Measurements from ENCODE around the gene CCDC180.

DNA sequence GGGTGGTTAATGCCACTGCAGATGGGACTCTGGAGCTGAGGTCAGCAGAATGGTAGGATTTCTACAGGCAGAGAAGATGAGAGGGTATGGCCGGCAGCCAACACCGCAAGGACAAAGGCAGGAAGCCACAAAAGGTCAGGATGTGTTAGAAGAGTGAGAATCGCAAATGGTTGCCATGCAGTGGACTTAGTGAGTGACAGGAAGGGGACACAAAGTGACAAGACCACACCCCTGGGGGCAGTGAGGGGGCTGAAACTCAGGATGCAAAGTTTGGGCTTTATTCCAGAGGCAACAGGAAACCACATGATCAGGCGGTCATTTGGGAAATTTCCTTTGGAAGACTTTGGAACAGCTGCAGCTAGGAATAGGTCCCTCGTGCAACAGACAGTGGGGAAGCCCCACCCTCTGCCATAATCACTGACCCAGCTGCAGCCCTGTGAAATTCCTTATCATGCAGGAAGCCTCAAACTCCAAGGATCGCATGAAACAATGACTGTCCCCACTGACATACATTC lies 14.2 kb upstream of the CCDC180 start:
- TF ChIP-seq, protein P1, sequence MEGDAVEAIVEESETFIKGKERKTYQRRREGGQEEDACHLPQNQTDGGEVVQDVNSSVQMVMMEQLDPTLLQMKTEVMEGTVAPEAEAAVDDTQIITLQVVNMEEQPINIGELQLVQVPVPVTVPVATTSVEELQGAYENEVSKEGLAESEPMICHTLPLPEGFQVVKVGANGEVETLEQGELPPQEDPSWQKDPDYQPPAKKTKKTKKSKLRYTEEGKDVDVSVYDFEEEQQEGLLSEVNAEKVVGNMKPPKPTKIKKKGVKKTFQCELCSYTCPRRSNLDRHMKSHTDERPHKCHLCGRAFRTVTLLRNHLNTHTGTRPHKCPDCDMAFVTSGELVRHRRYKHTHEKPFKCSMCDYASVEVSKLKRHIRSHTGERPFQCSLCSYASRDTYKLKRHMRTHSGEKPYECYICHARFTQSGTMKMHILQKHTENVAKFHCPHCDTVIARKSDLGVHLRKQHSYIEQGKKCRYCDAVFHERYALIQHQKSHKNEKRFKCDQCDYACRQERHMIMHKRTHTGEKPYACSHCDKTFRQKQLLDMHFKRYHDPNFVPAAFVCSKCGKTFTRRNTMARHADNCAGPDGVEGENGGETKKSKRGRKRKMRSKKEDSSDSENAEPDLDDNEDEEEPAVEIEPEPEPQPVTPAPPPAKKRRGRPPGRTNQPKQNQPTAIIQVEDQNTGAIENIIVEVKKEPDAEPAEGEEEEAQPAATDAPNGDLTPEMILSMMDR (IDR thresholded peaks at IDR 0.05; ENCODE audit: low read depth, low read length): no peak
- TF ChIP-seq EZH2phosphoT487 (IDR thresholded peaks at IDR 0.05; ENCODE audit: low read depth): no peak

Data from OCI-LY3 (cell line).